Measurements from ENCODE around the gene DPYD.

Gene DPYD

DNA sequence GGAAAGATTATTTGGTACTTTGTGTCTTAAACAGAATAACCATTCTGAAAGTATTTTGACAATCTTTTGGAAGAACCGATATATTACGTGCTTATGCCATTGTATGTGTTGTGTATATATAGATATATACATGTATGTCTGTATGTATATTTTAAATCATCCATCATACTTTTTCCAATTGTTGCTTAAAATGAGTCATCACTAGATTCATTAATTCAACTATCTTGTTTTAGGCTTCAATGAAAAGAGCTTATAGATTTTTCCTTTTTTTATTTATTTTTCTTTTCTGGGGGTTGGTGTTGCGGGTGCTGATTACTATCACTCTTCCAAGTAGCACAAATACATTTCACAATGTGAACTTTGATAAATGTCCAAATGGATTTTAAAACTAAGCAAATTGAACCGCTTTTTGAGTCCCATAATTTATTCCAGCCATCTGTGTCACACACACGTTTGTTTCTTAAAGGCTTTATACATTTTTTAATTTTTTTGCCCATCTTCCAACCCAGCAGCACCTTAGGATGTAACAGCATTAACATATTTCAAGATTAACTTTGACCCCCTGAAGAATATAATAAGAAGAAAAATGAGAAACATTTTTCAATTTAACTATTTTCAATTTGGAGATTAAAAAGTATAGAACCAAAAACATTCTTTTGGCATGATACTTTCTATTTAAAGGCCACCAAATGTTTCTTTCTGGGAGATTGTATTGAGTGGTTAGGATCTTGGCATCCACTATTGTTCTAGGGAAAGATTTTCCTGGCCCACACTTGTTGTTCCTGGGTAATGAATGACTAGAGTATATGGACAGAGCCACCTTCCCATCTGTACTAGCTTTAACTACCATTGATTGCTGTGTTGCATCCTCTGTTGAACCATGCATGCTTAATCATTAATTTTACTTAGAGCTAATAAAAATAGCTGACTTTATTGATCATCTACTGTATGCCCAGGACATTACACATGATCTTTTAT lies 9.3 kb upstream of the DPYD start:
- FAIRE-seq: no peak
- no peak for TF ChIP-seq POLR2A (IDR thresholded peaks at IDR 0.05; ENCODE audit: low read depth, low read length)
- no peak for TF ChIP-seq PAX5 (IDR thresholded peaks at IDR 0.05; ENCODE audit: insufficient read depth, low read length, severe bottlenecking)
- no peak for TF ChIP-seq TAF1 (IDR thresholded peaks at IDR 0.05; ENCODE audit: low read depth, low read length)
- no peak for TF ChIP-seq SPI1 (IDR thresholded peaks at IDR 0.05; ENCODE audit: low read depth, low read length)
- no peak for TF ChIP-seq POU2F2 (IDR thresholded peaks at IDR 0.05; ENCODE audit: low read depth, low read length)
- DNase-seq (ENCODE audit: insufficient read length, low spot score): no peak

DNA sequence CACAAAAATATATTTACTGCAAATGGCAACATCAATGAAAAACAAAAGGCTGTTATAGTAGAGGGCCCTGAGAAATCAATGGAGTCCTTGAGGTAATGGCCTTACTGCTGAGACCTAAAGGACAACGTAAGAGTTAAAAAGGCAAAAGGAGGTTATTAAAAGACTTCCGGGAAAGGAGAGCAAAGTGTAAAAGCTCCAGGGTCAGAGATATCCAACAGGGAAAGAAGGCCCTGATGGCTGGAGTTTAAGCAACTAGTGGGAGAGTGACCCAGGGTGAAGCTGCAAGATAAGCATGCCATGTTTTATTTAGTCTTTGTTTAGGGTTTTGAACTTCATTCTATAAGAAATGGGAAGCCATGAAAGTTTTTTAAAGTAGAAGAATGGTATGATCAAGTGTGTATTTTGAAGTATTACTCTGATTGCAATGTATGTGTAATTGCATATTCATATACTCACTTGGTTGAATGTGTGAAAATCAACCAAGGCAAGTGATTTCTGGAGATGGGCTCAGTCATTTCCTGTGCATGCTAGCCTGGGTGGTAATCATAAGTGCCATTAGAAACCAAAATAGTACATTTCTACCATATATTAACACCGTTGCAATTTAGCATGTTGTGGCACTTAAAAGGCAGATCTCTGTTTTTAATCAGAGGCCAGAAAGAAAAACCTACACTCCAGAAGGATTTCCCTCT lies 5.3 kb upstream of the DPYD start:
- TF ChIP-seq TAF1 (IDR thresholded peaks at IDR 0.05; ENCODE audit: low read depth, low read length) (no peak), POLR2A (IDR thresholded peaks at IDR 0.05; ENCODE audit: low read depth, low read length) (no peak), SPI1 (IDR thresholded peaks at IDR 0.05; ENCODE audit: low read depth, low read length) (no peak), POLR2AphosphoS5 (IDR thresholded peaks at IDR 0.05; ENCODE audit: low read depth, low read length) (no peak), POU2F2 (IDR thresholded peaks at IDR 0.05; ENCODE audit: low read depth, low read length) (no peak), PAX5 (IDR thresholded peaks at IDR 0.05; ENCODE audit: insufficient read depth, low read length, severe bottlenecking) (no peak)
- DNase-seq (ENCODE audit: insufficient read length, low spot score): no peak
- no peak for FAIRE-seq

DNA sequence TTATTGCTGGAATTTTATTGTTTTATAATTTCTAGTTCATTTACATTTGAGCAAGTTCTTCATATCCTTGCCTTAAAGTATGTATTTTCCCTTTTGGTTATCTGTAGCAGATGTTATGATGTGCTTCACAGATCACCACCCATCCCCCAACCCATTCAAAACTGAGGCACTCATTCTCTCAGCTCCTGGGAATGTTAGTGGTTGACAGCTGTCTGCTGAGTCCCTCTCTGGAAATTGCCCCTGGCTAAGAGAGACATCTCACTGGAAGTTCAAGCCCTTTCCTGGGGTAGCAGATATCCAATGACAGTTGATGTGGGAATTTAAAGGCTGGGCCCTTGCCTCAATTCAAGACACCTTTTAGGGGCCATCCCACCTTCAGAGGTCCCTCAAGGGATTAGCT lies 4.3 kb upstream of the DPYD start:
- TF ChIP-seq POLR2AphosphoS5 (IDR thresholded peaks at IDR 0.05; ENCODE audit: low read depth, low read length): no peak
- no peak for TF ChIP-seq POU2F2 (IDR thresholded peaks at IDR 0.05; ENCODE audit: low read depth, low read length)
- no peak for TF ChIP-seq POLR2A (IDR thresholded peaks at IDR 0.05; ENCODE audit: low read depth, low read length)
- TF ChIP-seq PAX5 (IDR thresholded peaks at IDR 0.05; ENCODE audit: insufficient read depth, low read length, severe bottlenecking): no peak
- DNase-seq (ENCODE audit: insufficient read length, low spot score) (no peak), FAIRE-seq (no peak)

DNA sequence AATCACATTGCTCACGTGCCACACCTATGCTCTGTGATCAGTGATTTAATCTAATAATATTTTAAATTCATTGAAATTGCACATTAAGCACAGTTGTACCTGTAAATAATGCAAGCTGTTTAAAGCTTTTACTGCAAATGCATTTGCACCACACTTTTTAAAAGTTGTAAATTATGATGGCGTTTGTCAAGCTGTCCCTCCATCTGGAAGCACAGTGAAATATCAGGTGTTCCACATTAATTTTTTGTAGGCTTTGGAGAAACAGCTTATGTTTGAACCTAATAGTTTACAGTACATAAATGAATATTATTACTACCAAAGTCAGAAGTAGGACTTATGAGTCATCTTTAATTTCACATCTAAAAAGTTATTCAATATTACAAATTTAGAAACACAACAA lies 3.0 kb upstream of the DPYD start:
- no peak for FAIRE-seq
- TF ChIP-seq SPI1 (IDR thresholded peaks at IDR 0.05; ENCODE audit: low read depth, low read length) (no peak), TAF1 (IDR thresholded peaks at IDR 0.05; ENCODE audit: low read depth, low read length) (no peak), POU2F2 (IDR thresholded peaks at IDR 0.05; ENCODE audit: low read depth, low read length) (no peak), POLR2A (IDR thresholded peaks at IDR 0.05; ENCODE audit: low read depth, low read length) (no peak), PAX5 (IDR thresholded peaks at IDR 0.05; ENCODE audit: insufficient read depth, low read length, severe bottlenecking) (no peak), POLR2AphosphoS5 (IDR thresholded peaks at IDR 0.05; ENCODE audit: low read depth, low read length) (no peak)
- no peak for DNase-seq (ENCODE audit: insufficient read length, low spot score)

DNA sequence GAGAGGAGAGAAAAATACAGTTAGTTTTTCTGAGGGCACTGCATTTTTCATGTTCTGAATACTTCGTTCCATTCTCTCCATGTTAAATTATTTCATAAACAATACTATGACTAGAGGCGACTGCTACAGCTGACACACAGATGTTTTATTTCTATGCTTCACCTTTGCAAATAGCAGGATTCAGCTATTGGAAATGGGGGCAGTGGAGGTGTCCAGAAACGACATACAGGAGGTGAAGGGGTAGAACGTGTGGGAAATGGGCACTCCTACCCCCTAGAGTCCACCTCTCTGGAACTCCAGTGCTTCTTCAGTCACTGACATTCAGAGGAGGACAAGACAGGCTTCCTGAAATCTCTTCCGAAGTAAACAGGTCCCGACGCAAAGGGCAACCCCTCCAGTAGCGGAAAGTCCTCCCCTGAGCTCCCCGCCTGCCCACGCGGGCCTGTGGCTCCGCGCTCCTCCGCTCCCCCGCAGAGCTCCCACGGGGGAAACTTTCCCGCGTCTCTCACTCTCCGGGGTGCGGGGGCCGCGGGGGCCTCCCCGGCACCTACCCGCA lies 480 bp downstream of the DPYD start:
- no peak for FAIRE-seq
- no peak for TF ChIP-seq POU2F2 (IDR thresholded peaks at IDR 0.05; ENCODE audit: low read depth, low read length)
- no peak for TF ChIP-seq PAX5 (IDR thresholded peaks at IDR 0.05; ENCODE audit: insufficient read depth, low read length, severe bottlenecking)
- no peak for TF ChIP-seq SPI1 (IDR thresholded peaks at IDR 0.05; ENCODE audit: low read depth, low read length)
- TF ChIP-seq POLR2AphosphoS5 (IDR thresholded peaks at IDR 0.05; ENCODE audit: low read depth, low read length): no peak
- TF ChIP-seq POLR2A (IDR thresholded peaks at IDR 0.05; ENCODE audit: low read depth, low read length): no peak
- TF ChIP-seq TAF1 (IDR thresholded peaks at IDR 0.05; ENCODE audit: low read depth, low read length): no peak

DNA sequence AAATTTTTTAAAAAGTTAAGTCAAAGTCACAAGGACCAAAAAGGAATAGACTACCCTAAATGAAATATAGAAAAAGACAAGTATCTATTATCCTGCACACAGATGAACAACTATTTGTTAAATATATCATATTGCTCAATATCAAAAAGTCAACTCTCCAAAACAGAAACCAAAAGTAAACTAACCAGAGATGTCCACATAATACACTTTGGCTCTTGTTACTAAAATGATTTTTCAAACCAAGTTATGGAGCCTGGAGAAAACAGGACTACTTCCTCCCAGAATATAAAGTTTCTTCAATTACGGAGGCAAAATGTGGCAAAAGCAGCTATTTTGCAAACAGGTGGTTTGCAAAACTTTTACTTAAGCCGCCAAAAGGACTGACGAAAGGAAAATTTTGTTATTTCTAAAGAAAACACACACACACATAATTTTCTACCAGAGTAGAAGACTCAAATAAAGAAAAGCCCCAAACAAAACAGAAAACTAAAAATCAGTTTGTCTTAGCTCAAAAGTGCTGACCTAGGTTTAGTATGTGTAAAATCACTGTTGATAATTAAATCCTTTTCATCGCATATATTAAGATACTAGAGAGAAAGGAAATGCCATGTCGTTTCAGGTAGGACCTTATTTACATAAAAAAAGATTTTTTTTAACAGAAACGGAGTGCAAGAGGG lies 1.1 kb downstream of the DPYD start:
- no peak for DNase-seq (ENCODE audit: insufficient read length, low spot score)
- TF ChIP-seq POLR2A (IDR thresholded peaks at IDR 0.05; ENCODE audit: low read depth, low read length): no peak
- TF ChIP-seq POU2F2 (IDR thresholded peaks at IDR 0.05; ENCODE audit: low read depth, low read length): no peak
- no peak for TF ChIP-seq PAX5 (IDR thresholded peaks at IDR 0.05; ENCODE audit: insufficient read depth, low read length, severe bottlenecking)
- no peak for TF ChIP-seq TAF1 (IDR thresholded peaks at IDR 0.05; ENCODE audit: low read depth, low read length)
- no peak for TF ChIP-seq SPI1 (IDR thresholded peaks at IDR 0.05; ENCODE audit: low read depth, low read length)
- no peak for TF ChIP-seq POLR2AphosphoS5 (IDR thresholded peaks at IDR 0.05; ENCODE audit: low read depth, low read length)
- no peak for FAIRE-seq

More for the DNA sequence above, 480 bp downstream of the DPYD start:
- DNase-seq (ENCODE audit: insufficient read length, low spot score): no peak

DNA sequence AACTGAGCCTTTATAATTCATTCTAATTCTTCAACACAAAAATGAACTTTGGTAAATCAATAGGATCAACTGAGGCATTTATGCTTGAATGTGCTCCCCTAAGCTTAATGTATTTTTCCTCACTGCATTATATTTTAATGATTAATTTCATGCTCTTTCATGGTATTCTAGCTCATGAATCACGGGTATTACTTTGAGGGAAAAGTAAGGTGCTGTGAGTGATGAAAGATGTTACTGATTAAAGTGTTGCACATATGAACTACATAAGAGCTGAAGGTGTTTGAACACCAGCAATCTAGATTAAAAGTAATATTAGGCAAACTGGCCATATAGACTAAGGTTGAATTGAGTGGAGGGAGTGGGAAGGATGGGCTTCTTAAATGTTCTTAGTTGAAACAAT lies 1.9 kb downstream of the DPYD start:
- DNase-seq (ENCODE audit: insufficient read length, low spot score) (no peak), FAIRE-seq (no peak)
- TF ChIP-seq PAX5 (IDR thresholded peaks at IDR 0.05; ENCODE audit: insufficient read depth, low read length, severe bottlenecking) (no peak), POU2F2 (IDR thresholded peaks at IDR 0.05; ENCODE audit: low read depth, low read length) (no peak), POLR2A (IDR thresholded peaks at IDR 0.05; ENCODE audit: low read depth, low read length) (no peak), POLR2AphosphoS5 (IDR thresholded peaks at IDR 0.05; ENCODE audit: low read depth, low read length) (no peak), TAF1 (IDR thresholded peaks at IDR 0.05; ENCODE audit: low read depth, low read length) (no peak), SPI1 (IDR thresholded peaks at IDR 0.05; ENCODE audit: low read depth, low read length) (no peak)

DNA sequence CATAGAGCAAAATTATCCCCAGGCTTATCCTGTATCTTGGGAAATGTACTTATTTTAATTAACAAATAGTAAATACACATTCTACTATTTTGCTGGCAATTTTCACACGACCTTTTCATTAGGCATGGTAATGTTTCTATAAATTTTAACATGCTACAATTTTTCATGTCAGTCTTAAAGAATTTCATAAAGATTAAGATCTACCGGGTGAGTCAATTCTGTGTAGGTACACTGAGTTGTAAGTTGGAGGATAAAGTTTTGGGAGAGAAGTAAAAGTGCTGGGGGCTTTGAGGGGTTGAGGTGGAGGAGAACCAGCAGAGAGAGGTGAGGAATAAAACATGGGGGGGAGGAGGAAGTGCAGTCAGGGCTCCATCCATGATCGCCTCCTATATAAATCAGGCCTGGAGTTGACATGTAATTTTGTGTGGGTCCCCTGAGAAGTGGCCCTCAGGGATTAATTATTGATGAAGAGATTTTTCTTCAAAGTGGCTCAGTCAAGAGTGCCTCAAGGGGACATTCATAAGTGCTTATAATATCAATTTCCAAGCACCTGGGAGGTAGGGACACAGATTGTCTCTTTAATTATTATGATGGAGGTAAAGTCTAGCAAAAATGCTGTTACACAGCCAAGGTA lies 7.2 kb downstream of the DPYD start:
- DNase-seq (ENCODE audit: insufficient read length, low spot score) (no peak), FAIRE-seq (no peak)
- TF ChIP-seq TAF1 (IDR thresholded peaks at IDR 0.05; ENCODE audit: low read depth, low read length): no peak
- TF ChIP-seq PAX5 (IDR thresholded peaks at IDR 0.05; ENCODE audit: insufficient read depth, low read length, severe bottlenecking): no peak
- no peak for TF ChIP-seq SPI1 (IDR thresholded peaks at IDR 0.05; ENCODE audit: low read depth, low read length)
- no peak for TF ChIP-seq POLR2AphosphoS5 (IDR thresholded peaks at IDR 0.05; ENCODE audit: low read depth, low read length)
- TF ChIP-seq POLR2A (IDR thresholded peaks at IDR 0.05; ENCODE audit: low read depth, low read length): no peak
